Endometrial microvascular endothelial cells (primary cell): ENCODE measurements around the gene MYO19. TPM values are rescaled to one million over a fixed set of nuclear protein-coding genes. Genes with fewer than 3 reads are reported as not detected.
"Not testable (repeated sequence)": the region's sequence is repeated elsewhere in the genome, so short reads cannot be mapped to it uniquely, and the experiment has no call there.

Experiments
- in situ Hi-C: cut with HindIII; loops from 2 replicates; pipeline ENCODE4 v1.10.0; 2017; ENCODE audit warnings: low sequenced_read_pairs, low pct_unique_long_range_greater_than_20kb; ENCODE audit errors: inconsistent ontology term
- total RNA-seq: library from RNA; depleted of rRNA; stranded (reverse); fragments of >200 nt; gene quantifications from one replicate; pipeline ENCODE4 v1.2.3, GENCODE V29; 2015; ENCODE audit errors: inconsistent ontology term

MYO19 gene
- total RNA-seq, 1 donor from 2014 or later: 79.4 TPM

GRCh38 chr17:36504156-36504545 is 30.5 kb downstream of the MYO19 start:
- in situ Hi-C loops: no loop called here

GRCh38 chr17:36503456-36504155 is 31.1 kb downstream of the MYO19 start:
- in situ Hi-C loops: no loop called here

GRCh38 chr17:36501963-36502362 is 32.7 kb downstream of the MYO19 start:
- in situ Hi-C loops: no loop called here

GRCh38 chr17:36501351-36501750 is 33.3 kb downstream of the MYO19 start:
- in situ Hi-C loops: no loop called here

- in situ Hi-C loops: no loop called here
Observed at GRCh38 chr17:36500745-36501225, 33.9 kb downstream of the MYO19 start.

- in situ Hi-C loops: no loop called here
Observed at GRCh38 chr17:36498560-36499300, 35.9 kb downstream of the MYO19 start.

GRCh38 chr17:36498155-36498554 is 36.5 kb downstream of the MYO19 start:
- in situ Hi-C loops: no loop called here

GRCh38 chr17:36496018-36496789 is 38.5 kb downstream of the MYO19 start:
- in situ Hi-C loops: no loop called here

- in situ Hi-C loops: no loop called here
Observed at GRCh38 chr17:36495076-36495578, 39.5 kb downstream of the MYO19 start.

- in situ Hi-C loops: no loop called here
Observed at GRCh38 chr17:36494674-36495073, 40.0 kb downstream of the MYO19 start.

GRCh38 chr17:36493956-36494355 is 40.7 kb downstream of the MYO19 start:
- in situ Hi-C loops: no loop called here

GRCh38 chr17:36486204-36487194 is 48.2 kb downstream of the MYO19 start, which contains the start of gene ZNHIT3:
TSS of gene ZNHIT3 (plus strand) at chr17:36486681. CDS start at chr17:36486700, 19 bp downstream.
- in situ Hi-C loops: no loop called here

GRCh38 chr17:36485805-36486203 is 48.9 kb downstream of the MYO19 start:
- in situ Hi-C loops: no loop called here

GRCh38 chr17:36485027-36485426 is 49.6 kb downstream of the MYO19 start:
- in situ Hi-C loops: no loop called here

GRCh38 chr17:36484021-36484420 is 50.6 kb downstream of the MYO19 start:
- in situ Hi-C loops: not testable (repeated sequence)

GRCh38 chr17:36482611-36483504 is 51.8 kb downstream of the MYO19 start:
- in situ Hi-C loops: no loop called here

GRCh38 chr17:36481829-36482228 is 52.8 kb downstream of the MYO19 start:
- in situ Hi-C loops: no loop called here
